SK-N-SH (cell line): ENCODE measurements around the gene FOCAD.

Experiments used
- CHD2 ChIP-seq: fragments of 150-350 bp; IDR thresholded peaks from 2 replicates; pipeline ENCODE4 v1.6.1; 2018; ENCODE audit warnings: low read length; ENCODE audit not compliant: partially characterized antibody
- FOXM1 ChIP-seq: IDR thresholded peaks from 2 replicates; pipeline ENCODE4 v1.4.0; 2012; ENCODE audit warnings: low read depth, mild to moderate bottlenecking
- GABPA ChIP-seq: IDR thresholded peaks from 2 replicates; pipeline ENCODE4 v1.4.0; 2012; ENCODE audit warnings: low read depth, mild to moderate bottlenecking
- POLR2AphosphoS5 ChIP-seq: IDR thresholded peaks from 2 replicates; pipeline ENCODE4 v1.6.1; 2012; ENCODE audit warnings: low read depth, low read length
- SIN3A ChIP-seq: IDR thresholded peaks from 2 replicates; pipeline ENCODE4 v1.6.1; 2012; ENCODE audit warnings: low read depth, mild to moderate bottlenecking, low read length, moderate library complexity, borderline replicate concordance
- YY1 ChIP-seq: IDR thresholded peaks from 2 replicates; pipeline ENCODE4 v1.4.0; 2012; ENCODE audit warnings: low read depth, mild to moderate bottlenecking
- TF ChIP-seq, protein P1 (sequence below): IDR thresholded peaks from 2 replicates; pipeline ENCODE4 v1.6.1; 2012; ENCODE audit warnings: mild to moderate bottlenecking, low read depth, low read length, moderate library complexity
- TF ChIP-seq, protein P2 (sequence below): fragments of 150-350 bp; IDR thresholded peaks from 2 replicates; pipeline ENCODE4 v1.6.1; 2017; ENCODE audit warnings: antibody characterized with exemption, low read length, low read depth, borderline replicate concordance
- TF ChIP-seq, protein P3 (sequence below): fragments of 200-600 bp; sonication (generic); IDR thresholded peaks from 2 replicates; pipeline ENCODE4 v1.6.1; 2017; ENCODE audit warnings: antibody characterized with exemption, mild to moderate bottlenecking, moderate library complexity

DNA sequence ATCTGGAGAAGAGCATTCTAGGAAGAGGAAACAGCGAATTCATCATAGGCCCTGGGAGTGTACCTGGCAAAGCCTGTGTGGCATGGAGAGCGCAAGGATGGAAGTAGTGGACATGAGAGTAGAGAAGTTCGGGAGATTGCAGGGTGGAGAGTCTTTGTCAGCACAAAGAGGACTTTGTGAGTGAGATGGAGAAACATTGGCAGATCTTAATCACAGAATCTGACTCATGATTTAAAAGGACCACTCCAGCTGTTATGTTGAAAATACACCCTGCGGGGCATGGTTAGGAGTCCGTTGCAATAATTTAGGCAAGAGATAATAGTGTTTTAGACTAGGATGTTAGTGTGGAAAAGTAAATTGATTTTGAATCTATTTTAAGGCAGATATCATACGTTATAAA lies 230.5 kb downstream of the FOCAD start:
- TF ChIP-seq, protein P1, sequence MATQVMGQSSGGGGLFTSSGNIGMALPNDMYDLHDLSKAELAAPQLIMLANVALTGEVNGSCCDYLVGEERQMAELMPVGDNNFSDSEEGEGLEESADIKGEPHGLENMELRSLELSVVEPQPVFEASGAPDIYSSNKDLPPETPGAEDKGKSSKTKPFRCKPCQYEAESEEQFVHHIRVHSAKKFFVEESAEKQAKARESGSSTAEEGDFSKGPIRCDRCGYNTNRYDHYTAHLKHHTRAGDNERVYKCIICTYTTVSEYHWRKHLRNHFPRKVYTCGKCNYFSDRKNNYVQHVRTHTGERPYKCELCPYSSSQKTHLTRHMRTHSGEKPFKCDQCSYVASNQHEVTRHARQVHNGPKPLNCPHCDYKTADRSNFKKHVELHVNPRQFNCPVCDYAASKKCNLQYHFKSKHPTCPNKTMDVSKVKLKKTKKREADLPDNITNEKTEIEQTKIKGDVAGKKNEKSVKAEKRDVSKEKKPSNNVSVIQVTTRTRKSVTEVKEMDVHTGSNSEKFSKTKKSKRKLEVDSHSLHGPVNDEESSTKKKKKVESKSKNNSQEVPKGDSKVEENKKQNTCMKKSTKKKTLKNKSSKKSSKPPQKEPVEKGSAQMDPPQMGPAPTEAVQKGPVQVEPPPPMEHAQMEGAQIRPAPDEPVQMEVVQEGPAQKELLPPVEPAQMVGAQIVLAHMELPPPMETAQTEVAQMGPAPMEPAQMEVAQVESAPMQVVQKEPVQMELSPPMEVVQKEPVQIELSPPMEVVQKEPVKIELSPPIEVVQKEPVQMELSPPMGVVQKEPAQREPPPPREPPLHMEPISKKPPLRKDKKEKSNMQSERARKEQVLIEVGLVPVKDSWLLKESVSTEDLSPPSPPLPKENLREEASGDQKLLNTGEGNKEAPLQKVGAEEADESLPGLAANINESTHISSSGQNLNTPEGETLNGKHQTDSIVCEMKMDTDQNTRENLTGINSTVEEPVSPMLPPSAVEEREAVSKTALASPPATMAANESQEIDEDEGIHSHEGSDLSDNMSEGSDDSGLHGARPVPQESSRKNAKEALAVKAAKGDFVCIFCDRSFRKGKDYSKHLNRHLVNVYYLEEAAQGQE: no peak
- TF ChIP-seq, protein P2, sequence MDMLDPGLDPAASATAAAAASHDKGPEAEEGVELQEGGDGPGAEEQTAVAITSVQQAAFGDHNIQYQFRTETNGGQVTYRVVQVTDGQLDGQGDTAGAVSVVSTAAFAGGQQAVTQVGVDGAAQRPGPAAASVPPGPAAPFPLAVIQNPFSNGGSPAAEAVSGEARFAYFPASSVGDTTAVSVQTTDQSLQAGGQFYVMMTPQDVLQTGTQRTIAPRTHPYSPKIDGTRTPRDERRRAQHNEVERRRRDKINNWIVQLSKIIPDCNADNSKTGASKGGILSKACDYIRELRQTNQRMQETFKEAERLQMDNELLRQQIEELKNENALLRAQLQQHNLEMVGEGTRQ: no peak
- TF ChIP-seq CHD2: no peak
- no peak for TF ChIP-seq YY1
- TF ChIP-seq, protein P3, sequence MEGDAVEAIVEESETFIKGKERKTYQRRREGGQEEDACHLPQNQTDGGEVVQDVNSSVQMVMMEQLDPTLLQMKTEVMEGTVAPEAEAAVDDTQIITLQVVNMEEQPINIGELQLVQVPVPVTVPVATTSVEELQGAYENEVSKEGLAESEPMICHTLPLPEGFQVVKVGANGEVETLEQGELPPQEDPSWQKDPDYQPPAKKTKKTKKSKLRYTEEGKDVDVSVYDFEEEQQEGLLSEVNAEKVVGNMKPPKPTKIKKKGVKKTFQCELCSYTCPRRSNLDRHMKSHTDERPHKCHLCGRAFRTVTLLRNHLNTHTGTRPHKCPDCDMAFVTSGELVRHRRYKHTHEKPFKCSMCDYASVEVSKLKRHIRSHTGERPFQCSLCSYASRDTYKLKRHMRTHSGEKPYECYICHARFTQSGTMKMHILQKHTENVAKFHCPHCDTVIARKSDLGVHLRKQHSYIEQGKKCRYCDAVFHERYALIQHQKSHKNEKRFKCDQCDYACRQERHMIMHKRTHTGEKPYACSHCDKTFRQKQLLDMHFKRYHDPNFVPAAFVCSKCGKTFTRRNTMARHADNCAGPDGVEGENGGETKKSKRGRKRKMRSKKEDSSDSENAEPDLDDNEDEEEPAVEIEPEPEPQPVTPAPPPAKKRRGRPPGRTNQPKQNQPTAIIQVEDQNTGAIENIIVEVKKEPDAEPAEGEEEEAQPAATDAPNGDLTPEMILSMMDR: no peak
- no peak for TF ChIP-seq FOXM1
- no peak for TF ChIP-seq POLR2AphosphoS5
- TF ChIP-seq GABPA: no peak
- TF ChIP-seq SIN3A: no peak
